DND-41 (cell line): ENCODE data around the gene SLC16A1.
"Not testable (repeated sequence)": the region's sequence is repeated elsewhere in the genome, so short reads cannot be mapped to it uniquely, and the experiment has no call there.

Source experiments
- ATAC-seq: fragments of 200-7000 bp; cut with Tn5 transposase; 3 replicates; pipeline ENCODE4 v1.9.1; 2021; ENCODE audit warnings: low read depth; ENCODE audit not compliant: insufficient read depth
- DNase-seq: peaks from one replicate; pipeline ENCODE4 v3.0.0-alpha.2; 2020
- H2AFZ ChIP-seq: 2 replicates; pipeline ENCODE4 v1.6.0; 2012; ENCODE audit warnings: low read depth, low read length
- H3K27ac ChIP-seq: 2 replicates; pipeline ENCODE4 v1.5.1; 2012; ENCODE audit warnings: low read length, inconsistent platforms
- H3K27me3 ChIP-seq: fragments of 200-600 bp; sonication (generic); 2 replicates; pipeline ENCODE4 v1.6.0; 2012; ENCODE audit warnings: low read length, mild to moderate bottlenecking, inconsistent platforms; ENCODE audit not compliant: insufficient read depth, poor library complexity
- H3K36me3 ChIP-seq: 2 replicates; pipeline ENCODE4 v1.5.1; 2012; ENCODE audit warnings: low read length, inconsistent platforms; ENCODE audit not compliant: insufficient read depth
- H3K4me1 ChIP-seq: 2 replicates; pipeline ENCODE4 v1.5.1; 2012; ENCODE audit warnings: mild to moderate bottlenecking, low read length; ENCODE audit not compliant: insufficient read depth
- H3K4me2 ChIP-seq: 2 replicates; pipeline ENCODE4 v1.6.0; 2012; ENCODE audit warnings: mild to moderate bottlenecking, moderate library complexity, low read length, inconsistent platforms; ENCODE audit not compliant: insufficient read depth
- H3K4me3 ChIP-seq, 2 experiments: fragments of 200-600 bp in 1 of 2; shearing (Covaris generic) in 1 of 2; 2 replicates each; pipeline ENCODE4 v1.5.1; 2012 to 2016; ENCODE audit warnings: inconsistent platforms in 2 of 2, low read length in 2 of 2, mild to moderate bottlenecking in 2 of 2, low read depth in 1 of 2, moderate library complexity in 1 of 2
- H3K79me2 ChIP-seq: 2 replicates; pipeline ENCODE4 v1.6.0; 2012; ENCODE audit warnings: low read length, inconsistent platforms; ENCODE audit not compliant: insufficient read depth
- H3K9ac ChIP-seq: 2 replicates; pipeline ENCODE4 v1.6.0; 2012; ENCODE audit warnings: low read depth, mild to moderate bottlenecking, inconsistent platforms, low read length, moderate library complexity
- H3K9me3 ChIP-seq: 2 replicates; pipeline ENCODE4 v1.5.1; 2012; ENCODE audit warnings: low read length, moderate library complexity, mild to moderate bottlenecking, inconsistent platforms; ENCODE audit not compliant: insufficient read depth, severe bottlenecking
- H4K20me1 ChIP-seq: 2 replicates; pipeline ENCODE4 v1.6.0; 2012; ENCODE audit warnings: low read length; ENCODE audit not compliant: insufficient read depth
- EZH2 ChIP-seq: IDR thresholded peaks from 3 replicates; pipeline ENCODE4 v1.6.1; 2012; ENCODE audit warnings: borderline replicate concordance, low read depth, mild to moderate bottlenecking, moderate library complexity, low read length, inconsistent platforms; ENCODE audit not compliant: severe bottlenecking
- TF ChIP-seq, protein P1 (sequence below): IDR thresholded peaks from 2 replicates; pipeline ENCODE4 v1.5.1; 2012; ENCODE audit warnings: borderline replicate concordance, low read length, moderate library complexity, mild to moderate bottlenecking; ENCODE audit not compliant: poor library complexity, severe bottlenecking; ENCODE audit errors: extremely low read depth

SLC16A1 gene

DNA sequence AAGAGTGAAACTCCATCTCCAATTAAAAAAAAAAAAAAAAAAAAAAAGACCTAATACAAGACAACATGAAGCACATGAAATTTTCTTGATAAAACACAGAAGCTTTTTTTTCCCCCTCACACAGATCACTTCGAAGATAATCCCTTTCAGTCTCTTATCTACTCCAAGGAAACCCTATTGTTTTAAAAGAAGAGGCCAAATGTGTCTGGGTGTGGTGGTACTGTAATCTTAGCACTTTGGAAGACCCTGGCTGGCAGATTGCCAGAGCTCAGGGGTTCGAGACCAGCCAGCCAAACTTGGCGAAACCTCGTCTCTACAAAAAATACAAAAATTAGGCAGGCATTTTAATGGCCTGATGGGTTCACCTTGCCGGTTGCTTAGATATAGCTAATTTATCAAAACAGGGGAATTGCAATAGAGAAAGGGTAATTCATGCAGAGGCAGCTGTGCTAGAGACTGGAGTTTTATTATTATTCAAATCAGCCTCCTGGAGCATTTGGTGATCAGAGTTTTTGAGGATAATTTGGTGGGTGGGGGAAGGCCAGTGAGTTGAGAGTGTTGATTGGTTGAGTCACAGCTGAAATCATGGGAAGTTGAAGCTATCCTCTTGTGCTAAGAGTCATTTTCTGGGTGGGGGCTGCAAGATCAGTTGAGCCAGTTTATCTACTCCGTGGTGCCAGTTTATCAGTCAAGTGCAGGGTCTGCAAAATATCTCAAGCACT, 62.5 kb downstream of the SLC16A1 start:
- no peak overlapping the region for H3K4me3 ChIP-seq
- H2AFZ ChIP-seq: no peak overlapping the region
- H3K36me3 ChIP-seq: no peaks in the 10 kb centered on the region
- H3K27me3 ChIP-seq: no peaks in the 10 kb centered on the region
- ATAC-seq (no peak), DNase-seq (no peak)
- TF ChIP-seq, protein P1, sequence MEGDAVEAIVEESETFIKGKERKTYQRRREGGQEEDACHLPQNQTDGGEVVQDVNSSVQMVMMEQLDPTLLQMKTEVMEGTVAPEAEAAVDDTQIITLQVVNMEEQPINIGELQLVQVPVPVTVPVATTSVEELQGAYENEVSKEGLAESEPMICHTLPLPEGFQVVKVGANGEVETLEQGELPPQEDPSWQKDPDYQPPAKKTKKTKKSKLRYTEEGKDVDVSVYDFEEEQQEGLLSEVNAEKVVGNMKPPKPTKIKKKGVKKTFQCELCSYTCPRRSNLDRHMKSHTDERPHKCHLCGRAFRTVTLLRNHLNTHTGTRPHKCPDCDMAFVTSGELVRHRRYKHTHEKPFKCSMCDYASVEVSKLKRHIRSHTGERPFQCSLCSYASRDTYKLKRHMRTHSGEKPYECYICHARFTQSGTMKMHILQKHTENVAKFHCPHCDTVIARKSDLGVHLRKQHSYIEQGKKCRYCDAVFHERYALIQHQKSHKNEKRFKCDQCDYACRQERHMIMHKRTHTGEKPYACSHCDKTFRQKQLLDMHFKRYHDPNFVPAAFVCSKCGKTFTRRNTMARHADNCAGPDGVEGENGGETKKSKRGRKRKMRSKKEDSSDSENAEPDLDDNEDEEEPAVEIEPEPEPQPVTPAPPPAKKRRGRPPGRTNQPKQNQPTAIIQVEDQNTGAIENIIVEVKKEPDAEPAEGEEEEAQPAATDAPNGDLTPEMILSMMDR: no peak
- H3K9me3 ChIP-seq: peaks cover 5% of the 10 kb centered on the region
- no peaks in the 10 kb centered on the region for H3K79me2 ChIP-seq
- no peaks in the 10 kb centered on the region for H3K4me1 ChIP-seq
- no peaks in the 10 kb centered on the region for H4K20me1 ChIP-seq
- no peak overlapping the region for H3K27ac ChIP-seq
- no peak overlapping the region for H3K9ac ChIP-seq
- no peak overlapping the region for H3K4me2 ChIP-seq

DNA sequence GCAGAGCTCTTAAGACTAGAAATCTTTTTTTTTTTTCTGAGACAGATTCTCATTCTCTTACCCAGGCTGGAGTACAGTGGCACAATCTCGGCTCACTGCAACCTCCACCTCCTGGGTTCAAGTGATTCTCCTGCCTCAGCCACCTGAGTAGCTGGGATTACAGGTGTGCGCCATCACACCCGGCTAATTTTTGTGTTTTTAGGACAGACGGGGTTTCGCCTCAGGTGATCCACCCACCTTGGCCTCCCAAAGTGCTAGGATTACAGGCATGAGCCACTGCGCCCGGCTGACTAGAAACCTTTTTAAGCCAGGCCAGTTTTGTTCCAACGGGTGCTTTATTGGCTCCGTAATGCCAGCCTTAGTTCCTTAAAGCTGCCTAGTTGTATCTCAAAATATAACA, 66.1 kb downstream of the SLC16A1 start:
- H3K36me3 ChIP-seq, H3K9ac ChIP-seq, H4K20me1 ChIP-seq, H3K79me2 ChIP-seq, H3K4me1 ChIP-seq, H3K27me3 ChIP-seq, H2AFZ ChIP-seq, H3K4me2 ChIP-seq, ATAC-seq, H3K4me3 ChIP-seq, H3K9me3 ChIP-seq, H3K27ac ChIP-seq, DNase-seq: not testable (repeated sequence)

DNA sequence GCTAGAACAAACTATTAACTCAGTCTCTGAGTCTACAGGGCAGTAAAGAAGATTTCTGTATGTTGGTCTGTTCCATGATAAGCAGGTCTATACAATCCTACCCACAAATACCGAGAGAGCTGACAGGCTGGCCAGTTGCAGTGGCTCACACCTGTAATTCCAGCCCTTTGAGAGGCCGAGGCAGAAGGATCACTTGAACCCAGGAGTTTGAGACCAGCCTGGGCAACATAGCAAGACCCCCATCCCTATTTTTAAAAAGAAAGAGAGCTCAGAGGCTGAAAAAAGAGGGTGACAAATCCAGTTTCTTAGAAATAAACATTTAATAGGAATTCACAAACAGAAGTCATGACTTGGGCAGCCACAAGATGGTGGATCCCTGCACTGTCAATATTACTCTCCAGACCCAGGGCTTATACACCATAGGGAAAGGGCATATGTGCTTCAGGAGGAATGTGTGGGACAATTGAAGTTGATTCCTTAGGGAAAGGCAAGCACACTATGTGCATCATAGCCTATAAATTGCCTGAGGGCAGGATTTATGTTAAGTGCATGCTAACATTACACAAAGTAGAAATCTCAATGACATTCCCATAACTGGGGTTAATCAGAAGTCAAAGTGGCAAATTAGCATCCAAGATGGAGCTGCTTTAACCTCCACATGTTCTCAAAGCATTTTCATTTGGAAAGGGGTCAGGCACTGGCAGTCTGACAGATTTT, 66.8 kb downstream of the SLC16A1 start:
- DNase-seq (no peak), ATAC-seq (no peak)
- no peak overlapping the region for H3K4me3 ChIP-seq
- H3K79me2 ChIP-seq: no peaks in the 10 kb centered on the region
- no peak overlapping the region for H3K4me2 ChIP-seq
- no peak overlapping the region for H3K27ac ChIP-seq
- no peaks in the 10 kb centered on the region for H3K4me1 ChIP-seq
- TF ChIP-seq EZH2: no peak
- TF ChIP-seq, protein P1: no peak
- no peaks in the 10 kb centered on the region for H3K9me3 ChIP-seq
- no peaks in the 10 kb centered on the region for H4K20me1 ChIP-seq
- no peak overlapping the region for H2AFZ ChIP-seq
- H3K27me3 ChIP-seq: no peaks in the 10 kb centered on the region
- no peaks in the 10 kb centered on the region for H3K36me3 ChIP-seq
- no peak overlapping the region for H3K9ac ChIP-seq

DNA sequence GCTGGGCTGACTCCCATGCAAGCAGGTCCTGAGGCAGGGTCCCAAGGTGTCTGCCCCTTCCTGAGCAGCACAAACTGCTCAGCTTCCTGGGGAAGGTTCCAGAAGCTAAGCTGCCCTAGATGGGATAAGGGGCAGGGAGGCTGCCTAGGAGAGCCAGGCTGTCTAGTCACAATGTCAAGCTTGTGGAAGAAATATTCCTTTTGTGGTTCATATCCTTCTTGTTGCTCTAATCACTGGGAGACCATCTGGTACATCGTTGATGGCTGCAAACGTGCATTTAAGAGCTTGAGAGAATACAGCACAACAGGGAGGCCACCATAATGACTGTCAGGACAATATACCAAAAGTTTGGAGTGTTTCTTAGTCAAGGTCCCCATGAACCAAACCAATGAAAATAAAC, 67.4 kb downstream of the SLC16A1 start:
- H3K9ac ChIP-seq: no peak overlapping the region
- H3K79me2 ChIP-seq: no peaks in the 10 kb centered on the region
- H2AFZ ChIP-seq: no peak overlapping the region
- ATAC-seq (no peak), DNase-seq (no peak)
- no peak overlapping the region for H3K4me3 ChIP-seq
- no peaks in the 10 kb centered on the region for H3K36me3 ChIP-seq
- no peak overlapping the region for H3K27ac ChIP-seq
- H3K4me1 ChIP-seq: no peaks in the 10 kb centered on the region
- H3K4me2 ChIP-seq: no peak overlapping the region
- TF ChIP-seq, protein P1: no peak
- no peak for TF ChIP-seq EZH2
- no peaks in the 10 kb centered on the region for H3K27me3 ChIP-seq
- no peaks in the 10 kb centered on the region for H4K20me1 ChIP-seq
- no peaks in the 10 kb centered on the region for H3K9me3 ChIP-seq
